DMS153 (cell line): ENCODE data around the gene USP17L13.
"Not testable (repeated sequence)": the region's sequence is repeated elsewhere in the genome, so short reads cannot be mapped to it uniquely, and the experiment has no call there.

Source experiments
- DNase-seq: peaks from one replicate; lab custom pipeline; 2025; lab: John Stamatoyannopoulos, UW

The USP17L13 gene, protein sequence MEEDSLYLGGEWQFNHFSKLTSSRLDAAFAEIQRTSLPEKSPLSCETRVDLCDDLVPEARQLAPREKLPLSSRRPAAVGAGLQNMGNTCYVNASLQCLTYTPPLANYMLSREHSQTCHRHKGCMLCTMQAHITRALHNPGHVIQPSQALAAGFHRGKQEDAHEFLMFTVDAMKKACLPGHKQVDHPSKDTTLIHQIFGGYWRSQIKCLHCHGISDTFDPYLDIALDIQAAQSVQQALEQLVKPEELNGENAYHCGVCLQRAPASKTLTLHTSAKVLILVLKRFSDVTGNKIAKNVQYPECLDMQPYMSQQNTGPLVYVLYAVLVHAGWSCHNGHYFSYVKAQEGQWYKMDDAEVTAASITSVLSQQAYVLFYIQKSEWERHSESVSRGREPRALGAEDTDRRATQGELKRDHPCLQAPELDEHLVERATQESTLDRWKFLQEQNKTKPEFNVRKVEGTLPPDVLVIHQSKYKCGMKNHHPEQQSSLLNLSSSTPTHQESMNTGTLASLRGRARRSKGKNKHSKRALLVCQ

DNA sequence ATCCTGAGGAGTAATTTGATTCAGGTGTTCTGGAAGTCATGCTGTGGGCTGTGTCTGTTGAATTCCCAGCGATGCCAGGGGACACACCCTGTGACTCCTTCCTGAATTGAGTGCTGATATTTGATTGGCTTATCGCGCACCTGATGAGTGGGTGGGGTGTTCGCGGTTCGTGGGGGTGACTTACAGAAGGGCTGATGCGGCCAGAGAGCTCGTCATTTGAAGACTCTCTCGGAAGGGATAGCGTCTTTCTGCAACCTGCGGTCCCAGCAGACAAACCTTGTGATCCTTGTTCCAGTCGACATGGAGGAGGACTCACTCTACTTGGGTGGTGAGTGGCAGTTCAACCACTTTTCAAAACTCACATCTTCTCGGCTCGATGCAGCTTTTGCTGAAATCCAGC is at the start of gene USP17L13:
Gene USP17L13 (plus strand): TSS at position 301 of the 400 bp plus-strand sequence. CDS start 0 bp downstream, at position 301.
- DNase-seq, result not testable (repeated sequence)

- not testable (repeated sequence) for DNase-seq
These were observed 14.3 kb upstream of the USP17L13 start, which contains the start of gene USP17L10 for GRCh38 chr4:9210357-9210756. TSS of gene USP17L10 (plus strand) at chr4:9210657. CDS start at chr4:9210657, 0 bp downstream.

DNA sequence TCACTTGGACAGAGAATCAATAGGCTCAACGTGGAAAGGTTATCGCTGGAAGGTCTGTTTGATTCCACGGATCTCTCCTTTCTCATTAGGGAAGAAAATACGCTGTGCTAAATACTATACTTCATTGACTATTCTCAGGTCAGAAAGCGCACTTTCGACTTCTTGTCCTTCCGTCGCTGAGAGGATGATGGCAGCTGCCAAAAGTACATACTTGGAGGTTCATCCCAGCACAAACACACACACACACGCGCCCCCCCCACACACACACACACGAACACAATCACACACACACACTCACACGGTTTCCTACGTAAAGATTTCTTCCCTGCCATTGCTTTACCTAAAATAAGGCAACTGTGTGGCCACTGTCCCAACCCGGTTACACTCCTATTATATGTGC is 10.0 kb upstream of the USP17L13 start:
- not testable (repeated sequence) for DNase-seq

- not testable (repeated sequence) for DNase-seq
These were observed 9.6 kb upstream of the USP17L13 start, which contains the start of gene USP17L11 for GRCh38 chr4:9215105-9215504. TSS of gene USP17L11 (plus strand) at chr4:9215405. CDS start at chr4:9215405, 0 bp downstream.

DNA sequence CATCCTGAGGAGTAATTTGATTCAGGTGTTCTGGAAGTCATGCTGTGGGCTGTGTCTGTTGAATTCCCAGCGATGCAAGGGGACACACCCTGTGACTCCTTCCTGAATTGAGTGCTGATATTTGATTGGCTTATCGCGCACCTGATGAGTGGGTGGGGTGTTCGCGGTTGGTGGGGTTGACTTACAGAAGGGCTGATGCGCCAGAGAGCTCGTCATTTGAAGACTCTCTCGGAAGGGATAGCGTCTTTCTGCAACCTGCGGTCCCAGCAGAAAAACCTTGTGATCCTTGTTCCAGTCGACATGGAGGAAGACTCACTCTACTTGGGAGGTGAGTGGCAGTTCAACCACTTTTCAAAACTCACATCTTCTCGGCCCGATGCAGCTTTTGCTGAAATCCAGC is 4.8 kb upstream of the USP17L13 start, which contains the start of gene USP17L12:
Gene USP17L12 (plus strand): TSS at position 301 of the 400 bp plus-strand sequence. CDS start 0 bp downstream, at position 301.
- not testable (repeated sequence) for DNase-seq

GRCh38 chr4:9230249-9230648 is 5.6 kb downstream of the USP17L13 start:
- DNase-seq, result not testable (repeated sequence)

DNA sequence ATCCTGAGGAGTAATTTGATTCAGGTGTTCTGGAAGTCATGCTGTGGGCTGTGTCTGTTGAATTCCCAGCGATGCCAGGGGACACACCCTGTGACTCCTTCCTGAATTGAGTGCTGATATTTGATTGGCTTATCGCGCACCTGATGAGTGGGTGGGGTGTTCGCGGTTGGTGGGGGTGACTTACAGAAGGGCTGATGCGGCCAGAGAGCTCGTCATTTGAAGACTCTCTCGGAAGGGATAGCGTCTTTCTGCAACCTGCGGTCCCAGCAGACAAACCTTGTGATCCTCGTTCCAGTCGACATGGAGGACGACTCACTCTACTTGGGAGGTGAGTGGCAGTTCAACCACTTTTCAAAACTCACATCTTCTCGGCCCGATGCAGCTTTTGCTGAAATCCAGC is 9.4 kb downstream of the USP17L13 start, which contains the start of gene USP17L15:
Gene USP17L15 (plus strand): TSS at position 301 of the 400 bp plus-strand sequence. CDS start 0 bp downstream, at position 301.
- not testable (repeated sequence) for DNase-seq

DNA sequence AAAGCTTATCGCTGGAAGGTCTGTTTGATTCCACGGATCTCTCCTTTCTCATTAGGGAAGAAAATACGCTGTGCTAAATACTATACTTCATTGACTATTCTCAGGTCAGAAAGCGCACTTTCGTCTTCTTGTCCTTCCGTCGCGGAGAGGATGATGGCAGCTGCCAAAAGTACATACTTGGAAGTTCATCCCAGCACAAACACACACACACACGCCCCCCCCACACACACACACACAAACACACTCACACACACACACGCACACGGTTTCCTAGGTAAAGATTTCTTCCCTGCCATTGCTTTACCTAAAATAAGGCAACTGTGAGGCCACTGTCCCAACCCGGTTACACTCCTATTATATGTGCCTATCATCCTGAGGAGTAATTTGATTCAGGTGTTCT is 13.8 kb downstream of the USP17L13 start:
- not testable (repeated sequence) for DNase-seq

- DNase-seq, result not testable (repeated sequence)
These were observed 18.9 kb downstream of the USP17L13 start, which contains the start of gene USP17L17 for GRCh38 chr4:9243579-9243978. TSS of gene USP17L17 (plus strand) at chr4:9243879. CDS start at chr4:9243879, 0 bp downstream.

DNA sequence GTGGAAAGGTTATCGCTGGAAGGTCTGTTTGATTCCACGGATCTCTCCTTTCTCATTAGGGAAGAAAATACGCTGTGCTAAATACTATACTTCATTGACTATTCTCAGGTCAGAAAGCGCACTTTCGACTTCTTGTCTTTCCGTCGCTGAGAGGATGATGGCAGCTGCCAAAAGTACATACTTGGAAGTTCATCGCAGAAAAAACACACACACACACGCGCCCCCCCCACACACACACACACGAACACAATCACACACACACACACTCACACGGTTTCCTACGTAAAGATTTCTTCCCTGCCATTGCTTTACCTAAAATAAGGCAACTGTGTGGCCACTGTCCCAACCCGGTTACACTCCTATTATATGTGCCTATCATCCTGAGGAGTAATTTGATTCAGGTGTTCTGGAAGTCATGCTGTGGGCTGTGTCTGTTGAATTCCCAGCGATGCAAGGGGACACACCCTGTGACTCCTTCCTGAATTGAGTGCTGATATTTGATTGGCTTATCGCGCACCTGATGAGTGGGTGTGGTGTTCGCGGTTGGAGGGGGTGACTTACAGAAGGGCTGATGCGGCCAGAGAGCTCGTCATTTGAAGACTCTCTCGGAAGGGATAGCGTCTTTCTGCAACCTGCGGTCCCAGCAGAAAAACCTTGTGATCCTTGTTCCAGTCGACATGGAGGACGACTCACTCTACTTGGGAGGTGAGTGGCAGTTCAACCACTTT is 23.4 kb downstream of the USP17L13 start, which contains the start of gene USP17L18:
Gene USP17L18 (plus strand): TSS at position 678 of the 728 bp plus-strand sequence. CDS start 0 bp downstream, at position 678.
- DNase-seq, result not testable (repeated sequence)

DNA sequence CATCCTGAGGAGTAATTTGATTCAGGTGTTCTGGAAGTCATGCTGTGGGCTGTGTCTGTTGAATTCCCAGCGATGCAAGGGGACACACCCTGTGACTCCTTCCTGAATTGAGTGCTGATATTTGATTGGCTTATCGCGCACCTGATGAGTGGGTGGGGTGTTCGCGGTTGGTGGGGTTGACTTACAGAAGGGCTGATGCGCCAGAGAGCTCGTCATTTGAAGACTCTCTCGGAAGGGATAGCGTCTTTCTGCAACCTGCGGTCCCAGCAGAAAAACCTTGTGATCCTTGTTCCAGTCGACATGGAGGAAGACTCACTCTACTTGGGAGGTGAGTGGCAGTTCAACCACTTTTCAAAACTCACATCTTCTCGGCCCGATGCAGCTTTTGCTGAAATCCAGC is 28.4 kb downstream of the USP17L13 start, which contains the start of gene USP17L19:
Gene USP17L19 (plus strand): TSS at position 301 of the 400 bp plus-strand sequence. CDS start 0 bp downstream, at position 301.
- DNase-seq, result not testable (repeated sequence)

- not testable (repeated sequence) for DNase-seq
These were observed 33.1 kb downstream of the USP17L13 start, which contains the start of gene USP17L20 for GRCh38 chr4:9257824-9258223. TSS of gene USP17L20 (plus strand) at chr4:9258124. CDS start at chr4:9258124, 0 bp downstream.

DNA sequence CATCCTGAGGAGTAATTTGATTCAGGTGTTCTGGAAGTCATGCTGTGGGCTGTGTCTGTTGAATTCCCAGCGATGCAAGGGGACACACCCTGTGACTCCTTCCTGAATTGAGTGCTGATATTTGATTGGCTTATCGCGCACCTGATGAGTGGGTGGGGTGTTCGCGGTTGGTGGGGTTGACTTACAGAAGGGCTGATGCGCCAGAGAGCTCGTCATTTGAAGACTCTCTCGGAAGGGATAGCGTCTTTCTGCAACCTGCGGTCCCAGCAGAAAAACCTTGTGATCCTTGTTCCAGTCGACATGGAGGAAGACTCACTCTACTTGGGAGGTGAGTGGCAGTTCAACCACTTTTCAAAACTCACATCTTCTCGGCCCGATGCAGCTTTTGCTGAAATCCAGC is 37.9 kb downstream of the USP17L13 start, which contains the start of gene USP17L21:
Gene USP17L21 (plus strand): TSS at position 301 of the 400 bp plus-strand sequence. CDS start 0 bp downstream, at position 301.
- DNase-seq, result not testable (repeated sequence)

DNA sequence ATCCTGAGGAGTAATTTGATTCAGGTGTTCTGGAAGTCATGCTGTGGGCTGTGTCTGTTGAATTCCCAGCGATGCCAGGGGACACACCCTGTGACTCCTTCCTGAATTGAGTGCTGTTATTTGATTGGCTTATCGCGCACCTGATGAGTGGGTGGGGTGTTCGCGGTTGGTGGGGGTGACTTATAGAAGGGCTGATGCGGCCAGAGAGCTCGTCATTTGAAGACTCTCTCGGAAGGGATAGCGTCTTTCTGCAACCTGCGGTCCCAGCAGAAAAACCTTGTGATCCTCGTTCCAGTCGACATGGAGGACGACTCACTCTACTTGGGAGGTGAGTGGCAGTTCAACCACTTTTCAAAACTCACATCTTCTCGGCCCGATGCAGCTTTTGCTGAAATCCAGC is 42.6 kb downstream of the USP17L13 start, which contains the start of gene USP17L22:
Gene USP17L22 (plus strand): TSS at position 301 of the 400 bp plus-strand sequence. CDS start 0 bp downstream, at position 301.
- not testable (repeated sequence) for DNase-seq

DNA sequence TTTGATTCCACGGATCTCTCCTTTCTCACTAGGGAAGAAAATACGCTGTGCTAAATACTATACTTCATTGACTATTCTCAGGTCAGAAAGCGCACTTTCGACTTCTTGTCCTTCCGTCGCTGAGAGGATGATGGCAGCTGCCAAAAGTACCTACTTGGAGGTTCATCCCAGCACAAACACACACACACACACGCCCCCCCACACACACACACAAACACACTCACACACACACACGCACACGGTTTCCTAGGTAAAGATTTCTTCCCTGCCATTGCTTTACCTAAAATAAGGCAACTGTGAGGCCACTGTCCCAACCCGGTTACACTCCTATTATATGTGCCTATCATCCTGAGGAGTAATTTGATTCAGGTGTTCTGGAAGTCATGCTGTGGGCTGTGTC is 47.0 kb downstream of the USP17L13 start:
- DNase-seq, result not testable (repeated sequence)
